Coronary artery (tissue), 2 donors: ENCODE data around the gene TBC1D2B.

Experiments
- DNase-seq: peaks from one replicate; pipeline ENCODE4 v3.0.0-alpha.2; 2017; ENCODE audit warnings: low spot score
- H3K27ac ChIP-seq, 2 donors: fragments of 200-600 bp; sonication (generic); one replicate each; pipeline ENCODE4 v1.5.1; 2016 to 2019
- H3K4me3 ChIP-seq: fragments of 200-600 bp; sonication (generic); 2 replicates; pipeline ENCODE4 v1.5.1; 2016; ENCODE audit warnings: mild to moderate bottlenecking, moderate library complexity
- TF ChIP-seq, protein P1 (sequence below): fragments of 200-600 bp; sonication (generic); IDR thresholded peaks from one replicate; pipeline ENCODE4 v1.5.1; 2019; ENCODE audit warnings: antibody characterized with exemption

TBC1D2B gene

DNA sequence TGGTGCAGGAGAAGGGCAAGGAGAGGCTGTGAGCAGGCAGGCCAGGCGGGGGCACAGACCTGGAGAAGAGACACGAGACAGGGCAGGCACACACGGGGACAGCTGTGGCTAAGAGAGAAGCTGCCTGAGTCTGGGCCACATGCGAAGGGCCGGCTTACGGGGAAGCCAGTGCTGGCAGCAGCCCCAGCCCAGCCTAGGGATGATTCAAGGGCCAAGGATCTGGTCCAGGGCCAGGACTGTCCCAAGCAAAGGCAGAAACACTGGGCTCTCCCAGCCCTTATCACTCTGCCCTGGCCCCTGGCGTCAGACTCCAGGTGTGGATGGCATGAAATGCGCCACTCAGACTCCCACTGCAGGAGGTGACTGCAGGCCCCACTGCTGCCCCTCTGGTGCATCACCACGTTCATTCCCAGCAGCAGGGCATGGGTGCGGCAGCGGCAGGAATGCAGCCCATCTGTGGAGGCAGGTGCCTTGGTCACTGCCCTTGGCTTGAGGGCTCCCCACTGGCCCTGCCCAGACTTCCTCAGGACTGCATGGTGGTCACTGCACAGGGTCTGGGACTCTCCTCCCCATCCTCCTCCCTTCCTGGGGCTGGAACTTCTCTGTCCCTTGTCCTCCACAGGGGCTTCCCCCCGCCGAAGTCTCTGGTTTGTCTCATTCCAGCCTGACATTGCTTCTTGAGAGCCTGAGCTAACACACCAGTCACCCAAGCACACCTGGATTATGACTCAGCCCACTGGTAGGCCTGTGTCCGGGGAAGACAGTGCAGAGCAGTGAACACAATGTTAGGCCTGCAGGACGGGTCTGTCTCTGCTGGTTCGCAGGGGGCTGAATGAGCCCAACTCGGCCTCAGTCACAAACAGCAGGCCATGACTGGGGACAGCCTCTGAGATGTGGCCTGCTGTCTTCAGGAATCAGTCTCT lies 69.3 kb downstream of the TBC1D2B start:
- Histone ChIP-seq H3K27ac (peak overlapping the region in 1 of 2 donors; percentile 41), H3K4me3 (peak overlapping the region; percentile 6)
- TF ChIP-seq, protein P1, sequence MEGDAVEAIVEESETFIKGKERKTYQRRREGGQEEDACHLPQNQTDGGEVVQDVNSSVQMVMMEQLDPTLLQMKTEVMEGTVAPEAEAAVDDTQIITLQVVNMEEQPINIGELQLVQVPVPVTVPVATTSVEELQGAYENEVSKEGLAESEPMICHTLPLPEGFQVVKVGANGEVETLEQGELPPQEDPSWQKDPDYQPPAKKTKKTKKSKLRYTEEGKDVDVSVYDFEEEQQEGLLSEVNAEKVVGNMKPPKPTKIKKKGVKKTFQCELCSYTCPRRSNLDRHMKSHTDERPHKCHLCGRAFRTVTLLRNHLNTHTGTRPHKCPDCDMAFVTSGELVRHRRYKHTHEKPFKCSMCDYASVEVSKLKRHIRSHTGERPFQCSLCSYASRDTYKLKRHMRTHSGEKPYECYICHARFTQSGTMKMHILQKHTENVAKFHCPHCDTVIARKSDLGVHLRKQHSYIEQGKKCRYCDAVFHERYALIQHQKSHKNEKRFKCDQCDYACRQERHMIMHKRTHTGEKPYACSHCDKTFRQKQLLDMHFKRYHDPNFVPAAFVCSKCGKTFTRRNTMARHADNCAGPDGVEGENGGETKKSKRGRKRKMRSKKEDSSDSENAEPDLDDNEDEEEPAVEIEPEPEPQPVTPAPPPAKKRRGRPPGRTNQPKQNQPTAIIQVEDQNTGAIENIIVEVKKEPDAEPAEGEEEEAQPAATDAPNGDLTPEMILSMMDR, result no peak
- no peak for DNase-seq

DNA sequence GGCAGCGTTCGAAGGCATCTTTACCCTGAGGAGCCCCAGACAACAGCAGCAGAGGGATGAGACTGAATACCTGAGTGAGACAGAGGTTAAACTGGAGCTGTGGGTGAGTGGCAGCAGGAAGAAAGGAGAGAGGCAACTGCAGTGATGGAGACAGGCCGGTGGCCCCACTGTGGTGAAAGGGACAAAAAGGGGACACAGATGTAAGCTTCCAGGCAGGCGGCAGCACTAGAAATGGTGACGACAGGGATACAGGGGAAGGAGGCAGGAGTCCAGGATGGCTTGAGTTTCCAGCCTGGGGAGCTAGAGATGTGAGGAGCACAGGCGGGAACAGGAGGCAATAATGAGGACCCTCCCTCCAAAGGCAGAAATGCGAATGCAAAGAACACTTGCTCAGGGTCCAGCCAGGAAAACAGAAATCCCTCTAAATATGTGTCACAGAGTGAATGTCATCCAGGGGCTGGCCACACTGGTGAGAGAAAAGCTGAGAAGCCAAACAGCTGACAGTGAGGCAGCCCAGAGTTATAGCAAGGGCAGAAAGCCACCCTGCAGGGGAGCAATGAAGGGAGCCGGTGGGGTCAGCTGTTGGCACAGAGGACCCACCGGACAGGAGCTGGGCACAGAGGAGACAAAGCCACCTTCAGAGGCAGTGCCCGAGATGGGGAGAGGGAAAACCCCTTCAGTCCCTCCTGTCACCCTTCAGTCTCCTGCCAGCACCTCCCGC lies 70.1 kb downstream of the TBC1D2B start:
- DNase-seq, result no peak
- Histone ChIP-seq H3K27ac (peak overlapping the region in 1 of 2 donors; percentile 41), H3K4me3 (peak overlapping the region; percentile 6)
- TF ChIP-seq, protein P1, result no peak

DNA sequence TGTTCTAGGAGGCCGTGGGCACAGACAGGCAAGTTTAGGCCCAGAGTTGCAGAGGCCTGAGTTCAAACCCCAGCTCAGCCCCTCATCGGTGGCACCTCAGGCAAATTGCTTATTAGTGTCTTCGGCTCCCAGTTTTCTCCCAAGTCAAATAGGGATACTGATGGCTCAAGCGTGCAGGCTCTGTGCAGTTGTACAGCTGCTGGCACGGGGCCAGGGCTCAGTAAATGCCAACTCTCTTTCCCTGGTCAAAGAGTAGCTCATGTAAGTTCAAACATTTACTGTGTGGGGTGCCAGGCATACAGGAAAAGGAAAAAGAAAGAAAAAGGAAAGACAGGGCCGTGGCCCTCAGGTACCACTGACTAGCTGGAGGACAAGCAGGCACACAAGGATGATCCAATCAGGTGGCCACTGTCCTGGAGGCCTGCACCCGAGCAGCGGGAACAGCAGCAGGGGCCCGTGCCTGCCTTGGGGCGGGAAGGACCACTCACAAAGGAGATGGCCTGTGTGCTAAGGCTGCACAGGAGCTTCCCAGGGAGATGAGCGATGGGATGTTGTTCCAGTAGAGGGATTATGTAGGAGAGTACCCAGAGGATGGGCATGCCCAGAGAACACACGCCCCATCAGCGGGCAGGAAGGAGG lies 70.8 kb downstream of the TBC1D2B start:
- TF ChIP-seq, protein P1, result no peak
- H3K27ac ChIP-seq, result no peak overlapping the region
- DNase-seq, result no peak
- no peak overlapping the region for H3K4me3 ChIP-seq

DNA sequence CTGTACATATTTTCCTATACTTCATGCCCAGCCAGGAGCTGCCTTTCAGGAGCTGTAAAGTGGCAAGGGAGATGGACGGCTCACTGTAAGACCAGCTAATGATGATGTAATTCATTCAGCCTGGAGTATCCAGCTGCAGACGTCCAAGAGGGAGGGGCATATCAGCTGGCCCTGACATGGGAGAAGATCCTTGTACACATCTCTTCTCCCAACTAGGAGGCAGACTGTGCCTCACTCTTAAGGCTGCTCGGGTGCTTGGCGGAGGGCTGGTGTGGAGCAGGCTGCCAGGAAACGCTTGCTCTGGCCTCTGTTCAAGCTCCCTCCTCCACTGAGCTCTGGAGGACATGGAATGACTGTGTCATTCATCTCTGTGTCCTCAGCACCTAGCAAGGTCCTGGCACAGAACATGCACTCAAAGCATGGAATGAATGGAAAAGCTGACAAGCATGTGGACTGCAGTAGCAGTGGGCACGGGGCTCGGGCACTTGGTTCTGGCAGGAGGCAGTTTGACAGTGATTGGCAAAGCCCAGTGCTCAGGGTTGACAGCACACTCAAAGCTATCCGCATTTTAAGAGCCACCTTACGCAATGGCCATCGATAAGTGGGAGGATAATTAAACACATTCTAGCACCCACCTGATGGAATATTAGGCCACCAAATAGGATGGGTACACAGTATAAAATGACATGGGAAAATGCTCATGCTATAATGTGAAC lies 72.4 kb downstream of the TBC1D2B start:
- H3K27ac ChIP-seq, result peak overlapping the region; percentile 21 to 74
- TF ChIP-seq, protein P1, result no peak
- DNase-seq, result peak; percentile 90
- no peak overlapping the region for H3K4me3 ChIP-seq

DNA sequence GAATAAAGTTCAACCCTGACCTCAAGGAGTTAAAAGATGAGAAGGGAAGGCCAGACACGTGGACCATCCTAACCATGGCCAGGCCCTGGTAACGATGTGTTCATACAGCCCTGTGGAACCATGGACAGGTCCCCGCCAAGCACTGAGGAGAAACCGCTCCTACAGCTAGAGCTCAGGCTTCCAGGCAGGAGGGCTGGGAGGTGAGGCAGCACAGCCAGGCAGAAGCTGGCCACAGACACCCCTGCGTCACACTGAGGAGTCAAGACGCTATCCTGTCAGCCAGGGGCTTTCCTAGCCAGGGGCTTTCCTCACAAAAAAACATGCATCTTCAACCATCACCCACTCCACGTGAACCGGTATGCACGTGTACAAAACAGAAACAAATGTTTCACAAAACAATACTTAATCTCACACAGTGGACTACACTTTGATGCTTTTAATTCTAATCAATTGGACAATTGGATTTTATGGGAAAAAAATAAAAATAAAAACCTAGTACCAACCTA lies 73.2 kb downstream of the TBC1D2B start:
- TF ChIP-seq, protein P1, result no peak
- DNase-seq, result no peak
- Histone ChIP-seq H3K4me3 (no peak overlapping the region), H3K27ac (peak overlapping the region in 1 of 2 donors; percentile 47)

DNA sequence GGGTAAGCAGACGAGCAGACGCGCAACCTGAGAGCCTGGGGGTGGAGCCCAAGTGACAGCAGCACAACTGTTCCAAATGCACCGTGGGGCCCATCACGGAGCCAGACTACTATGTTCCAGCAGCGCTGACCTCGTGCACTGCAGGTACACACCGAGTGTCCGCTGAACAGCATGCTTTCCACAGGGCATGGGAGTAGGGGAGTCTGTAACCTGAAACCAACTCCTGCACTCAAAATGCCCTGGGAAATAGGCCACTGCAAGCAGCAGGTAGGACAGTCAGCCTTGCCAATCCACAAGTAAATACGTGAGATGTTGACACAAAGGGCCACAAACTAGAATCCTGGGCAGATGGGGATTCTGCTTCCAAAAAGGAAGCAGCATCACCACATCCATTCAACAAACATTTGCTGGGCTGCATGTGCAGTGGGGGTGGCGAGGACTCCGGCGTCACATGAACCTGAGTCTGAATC lies 73.9 kb downstream of the TBC1D2B start:
- TF ChIP-seq, protein P1, result no peak
- Histone ChIP-seq H3K27ac (peak overlapping the region in 1 of 2 donors; percentile 47), H3K4me3 (no peak overlapping the region)
- DNase-seq, result no peak
